ENCODE measurements around the gene ZNF609. TPM values are rescaled to one million over a fixed set of nuclear protein-coding genes. Genes with fewer than 3 reads are reported as not detected.

ZNF609 gene
- total RNA-seq, 1 experiment from 2014 or later: 49.0 TPM

GRCh38 chr15:64532521-64533315, 72.3 kb downstream of the ZNF609 start:
- Mint-ChIP-seq H3K4me1 (ENCODE audit: insufficient read depth, unreplicated experiment) (peaks cover 14% of the 10 kb centered on the region), H3K27ac (ENCODE audit: low read depth, unreplicated experiment) (no peak overlapping the region), H3K36me3 (ENCODE audit: insufficient read depth, unreplicated experiment) (peaks cover 11% of the 10 kb centered on the region), H3K27me3 (ENCODE audit: insufficient read depth, unreplicated experiment) (no peaks in the 10 kb centered on the region), H3K4me3 (ENCODE audit: unreplicated experiment) (no peak overlapping the region), H3K9me3 (ENCODE audit: unreplicated experiment) (no peaks in the 10 kb centered on the region)
- TF ChIP-seq, protein P1, sequence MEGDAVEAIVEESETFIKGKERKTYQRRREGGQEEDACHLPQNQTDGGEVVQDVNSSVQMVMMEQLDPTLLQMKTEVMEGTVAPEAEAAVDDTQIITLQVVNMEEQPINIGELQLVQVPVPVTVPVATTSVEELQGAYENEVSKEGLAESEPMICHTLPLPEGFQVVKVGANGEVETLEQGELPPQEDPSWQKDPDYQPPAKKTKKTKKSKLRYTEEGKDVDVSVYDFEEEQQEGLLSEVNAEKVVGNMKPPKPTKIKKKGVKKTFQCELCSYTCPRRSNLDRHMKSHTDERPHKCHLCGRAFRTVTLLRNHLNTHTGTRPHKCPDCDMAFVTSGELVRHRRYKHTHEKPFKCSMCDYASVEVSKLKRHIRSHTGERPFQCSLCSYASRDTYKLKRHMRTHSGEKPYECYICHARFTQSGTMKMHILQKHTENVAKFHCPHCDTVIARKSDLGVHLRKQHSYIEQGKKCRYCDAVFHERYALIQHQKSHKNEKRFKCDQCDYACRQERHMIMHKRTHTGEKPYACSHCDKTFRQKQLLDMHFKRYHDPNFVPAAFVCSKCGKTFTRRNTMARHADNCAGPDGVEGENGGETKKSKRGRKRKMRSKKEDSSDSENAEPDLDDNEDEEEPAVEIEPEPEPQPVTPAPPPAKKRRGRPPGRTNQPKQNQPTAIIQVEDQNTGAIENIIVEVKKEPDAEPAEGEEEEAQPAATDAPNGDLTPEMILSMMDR (IDR thresholded peaks at IDR 0.05; ENCODE audit: unreplicated experiment): no peak
- no TSS peak for BruUV-seq (replicated peaks)
- ChIA-PET CTCF (interaction anchor here (0.8 to 1.2 kb wide), 2 partner anchors 14 to 18 kb away, joined by 3 to 4 read pairs; no protein-coding TSS in a partner anchor), POLR2A (no interaction called here)
- DNase-seq (ENCODE audit: unreplicated experiment): peak; percentile 28
- intact Hi-C loops (cut with micrococcal nuclease): no loop called here

GRCh38 chr15:64535460-64536243, 75.3 kb downstream of the ZNF609 start:
- BruUV-seq (replicated peaks): no TSS peak

DNA sequence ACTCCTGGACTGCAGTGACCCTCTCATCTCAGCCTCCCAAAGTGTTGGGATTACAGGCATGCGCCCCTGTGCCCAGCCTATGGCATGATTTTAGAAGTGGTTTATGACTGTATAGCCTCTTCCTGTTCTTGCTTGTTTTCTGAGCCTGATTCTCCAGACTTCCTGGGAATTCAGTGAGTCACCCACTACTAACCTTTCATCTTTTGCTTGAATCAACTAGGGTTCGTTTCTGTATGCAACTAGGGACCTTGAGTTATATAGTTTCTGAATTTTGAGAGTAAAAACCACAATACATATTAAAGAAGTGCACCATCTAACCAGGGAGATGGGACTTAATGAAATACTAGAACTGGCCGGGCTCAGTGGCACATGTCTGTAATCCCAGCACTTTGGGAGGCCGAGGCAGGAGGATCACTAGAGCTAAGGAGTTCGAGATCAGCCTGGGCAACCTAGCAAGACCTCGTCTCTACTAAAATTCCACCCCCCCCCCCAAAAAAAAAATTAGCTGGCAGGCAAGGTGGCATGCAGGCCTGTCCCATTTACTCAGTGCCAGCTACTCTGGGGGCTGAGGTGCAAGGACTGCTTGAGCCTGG, 76.0 kb downstream of the ZNF609 start:
- TF ChIP-seq, protein P1 (IDR thresholded peaks at IDR 0.05; ENCODE audit: unreplicated experiment): no peak
- no TSS peak for BruUV-seq (replicated peaks)
- H3K27ac Mint-ChIP-seq (ENCODE audit: low read depth, unreplicated experiment): peak overlapping the region; percentile 84
- H3K4me3 Mint-ChIP-seq (ENCODE audit: unreplicated experiment): no peak overlapping the region
- ChIA-PET POLR2A (interaction anchor here (0.6 to 1.2 kb wide), 3 partner anchors 11 to 15 kb away, joined by 3 to 5 read pairs (median 3); no protein-coding TSS in a partner anchor), CTCF (interaction anchor here (0.6 to 0.7 kb wide), 4 partner anchors 76 to 157 kb away, joined by 3 to 4 read pairs (median 3); no protein-coding TSS in a partner anchor)
- peaks cover 5% of the 10 kb centered on the region for H3K36me3 Mint-ChIP-seq (ENCODE audit: insufficient read depth, unreplicated experiment)
- peak; percentile 85 for DNase-seq (ENCODE audit: unreplicated experiment)
- no peaks in the 10 kb centered on the region for H3K27me3 Mint-ChIP-seq (ENCODE audit: insufficient read depth, unreplicated experiment)
- no peaks in the 10 kb centered on the region for H3K9me3 Mint-ChIP-seq (ENCODE audit: unreplicated experiment)
- intact Hi-C loops (cut with micrococcal nuclease): no loop called here
- peaks cover 11% of the 10 kb centered on the region for H3K4me1 Mint-ChIP-seq (ENCODE audit: insufficient read depth, unreplicated experiment)

More at GRCh38 chr15:64535460-64536243, 75.3 kb downstream of the ZNF609 start:
- DNase-seq (ENCODE audit: unreplicated experiment): no peak
- ChIA-PET CTCF (interaction anchor here (0.6 kb wide), 4 partner anchors 36 to 99 kb away, joined by 3 to 4 read pairs (median 4); no protein-coding TSS in a partner anchor), POLR2A (interaction anchor here (0.6 to 1.3 kb wide), 5 partner anchors 14 to 76 kb away, joined by 3 read pairs; no protein-coding TSS in a partner anchor)
- Mint-ChIP-seq H3K4me1 (ENCODE audit: insufficient read depth, unreplicated experiment) (peaks cover 11% of the 10 kb centered on the region), H3K36me3 (ENCODE audit: insufficient read depth, unreplicated experiment) (peaks cover 5% of the 10 kb centered on the region), H3K27me3 (ENCODE audit: insufficient read depth, unreplicated experiment) (no peaks in the 10 kb centered on the region), H3K4me3 (ENCODE audit: unreplicated experiment) (no peak overlapping the region), H3K9me3 (ENCODE audit: unreplicated experiment) (no peaks in the 10 kb centered on the region), H3K27ac (ENCODE audit: low read depth, unreplicated experiment) (peak overlapping the region; percentile 84)
- intact Hi-C loops (cut with micrococcal nuclease): no loop called here
- TF ChIP-seq, protein P1 (IDR thresholded peaks at IDR 0.05; ENCODE audit: unreplicated experiment): no peak

All from MCF 10A (cell line).